Loucy (cell line): ENCODE results near the gene HMGN4.
A peak's percentile ranks its signal among the peaks of the same experiment; 100 is the strongest.

Experiments
- H2AFZ ChIP-seq: fragments of 200-600 bp; sonication (generic); 2 replicates; pipeline ENCODE4 v1.6.0; 2016; ENCODE audit warnings: antibody characterized with exemption, mild to moderate bottlenecking, low read length, moderate library complexity
- H3F3A ChIP-seq: fragments of 200-600 bp; 2 replicates; pipeline ENCODE4 v1.6.0; 2016; ENCODE audit warnings: antibody characterized with exemption, low read depth, mild to moderate bottlenecking
- H3K27me3 ChIP-seq: fragments of 200-600 bp; sonication (generic); 2 replicates; pipeline ENCODE4 v1.6.1; 2014; ENCODE audit warnings: low read length, mild to moderate bottlenecking; ENCODE audit not compliant: insufficient read depth, poor library complexity, severe bottlenecking
- H3K36me3 ChIP-seq: fragments of 200-600 bp; sonication (generic); 2 replicates; pipeline ENCODE4 v1.6.1; 2016; ENCODE audit warnings: low read length; ENCODE audit not compliant: insufficient read depth
- H3K4me1 ChIP-seq: fragments of 200-600 bp; sonication (generic); 2 replicates; pipeline ENCODE4 v1.5.1; 2014; ENCODE audit warnings: low read length, mild to moderate bottlenecking; ENCODE audit not compliant: insufficient read depth, poor library complexity, severe bottlenecking
- H3K4me2 ChIP-seq: fragments of 200-600 bp; sonication (generic); 2 replicates; pipeline ENCODE4 v1.6.0; 2014; ENCODE audit warnings: antibody characterized with exemption, low read length, low read depth, mild to moderate bottlenecking; ENCODE audit not compliant: poor library complexity, severe bottlenecking
- H3K4me3 ChIP-seq: fragments of 200-600 bp; sonication (generic); 2 replicates; pipeline ENCODE4 v1.5.1; 2014; ENCODE audit warnings: low read length, mild to moderate bottlenecking, mixed read lengths; ENCODE audit not compliant: poor library complexity, severe bottlenecking
- H3K79me2 ChIP-seq: fragments of 200-600 bp; sonication (generic); 2 replicates; pipeline ENCODE4 v1.6.1; 2014; ENCODE audit warnings: low read length; ENCODE audit not compliant: insufficient read depth
- H3K9ac ChIP-seq: fragments of 200-600 bp; sonication (generic); 2 replicates; pipeline ENCODE4 v1.6.0; 2014; ENCODE audit warnings: mild to moderate bottlenecking, low read depth, low read length, moderate library complexity; ENCODE audit not compliant: poor library complexity, severe bottlenecking
- H3K9me2 ChIP-seq: fragments of 200-600 bp; sonication (generic); replicated peaks from 2 replicates; pipeline ENCODE4 v1.6.1; 2016; ENCODE audit warnings: low read depth, low read length, mixed read lengths
- H3K9me3 ChIP-seq: fragments of 200-600 bp; sonication (generic); 2 replicates; pipeline ENCODE4 v1.6.1; 2014; ENCODE audit warnings: mild to moderate bottlenecking, antibody characterized with exemption, low read length, low read depth; ENCODE audit not compliant: insufficient read depth
- H4K20me1 ChIP-seq: fragments of 200-600 bp; sonication (generic); 2 replicates; pipeline ENCODE4 v1.6.0; 2014; ENCODE audit warnings: antibody characterized with exemption, low read length, mild to moderate bottlenecking; ENCODE audit not compliant: insufficient read depth, poor library complexity, severe bottlenecking
- CTCF ChIP-seq: fragments of 200-600 bp; sonication (generic); conservative IDR thresholded peaks from 2 replicates; pipeline ENCODE4 v1.5.1; 2014; ENCODE audit warnings: mild to moderate bottlenecking, antibody characterized with exemption, low read length
- EZH2phosphoT487 ChIP-seq: fragments of 200-600 bp; IDR thresholded peaks from 2 replicates; pipeline ENCODE4 v1.6.1; 2018; ENCODE audit warnings: antibody characterized with exemption, mild to moderate bottlenecking, moderate library complexity, borderline replicate concordance

Gene HMGN4

DNA sequence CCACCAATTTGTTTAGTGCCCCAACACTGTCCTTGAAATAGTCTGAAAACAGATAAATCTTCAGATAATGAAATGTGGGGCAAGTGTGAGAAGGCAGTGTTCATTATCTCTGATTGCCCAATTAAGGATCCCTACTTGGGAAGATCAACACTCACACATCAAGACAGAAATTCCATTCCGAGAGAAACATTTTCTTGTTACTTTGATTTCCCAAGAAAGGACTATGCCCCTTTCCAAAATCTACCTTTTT is 16.2 kb downstream of the HMGN4 start:
- no peaks in the 10 kb centered on the region for H4K20me1 ChIP-seq
- H3K9me3 ChIP-seq: no peaks in the 10 kb centered on the region
- H3K79me2 ChIP-seq: no peaks in the 10 kb centered on the region
- peak overlapping the region; percentile 84 for H2AFZ ChIP-seq
- H3K4me2 ChIP-seq: peak overlapping the region; percentile 96
- H3K9ac ChIP-seq: peak overlapping the region; percentile 88
- TF ChIP-seq CTCF: no peak
- no peak for TF ChIP-seq EZH2phosphoT487
- no peaks in the 10 kb centered on the region for H3K36me3 ChIP-seq
- peak overlapping the region; percentile 83 for H3K4me3 ChIP-seq
- H3F3A ChIP-seq: peaks cover 7% of the 10 kb centered on the region
- no peaks in the 10 kb centered on the region for H3K9me2 ChIP-seq
- peaks cover 12% of the 10 kb centered on the region for H3K4me1 ChIP-seq
- no peaks in the 10 kb centered on the region for H3K27me3 ChIP-seq

DNA sequence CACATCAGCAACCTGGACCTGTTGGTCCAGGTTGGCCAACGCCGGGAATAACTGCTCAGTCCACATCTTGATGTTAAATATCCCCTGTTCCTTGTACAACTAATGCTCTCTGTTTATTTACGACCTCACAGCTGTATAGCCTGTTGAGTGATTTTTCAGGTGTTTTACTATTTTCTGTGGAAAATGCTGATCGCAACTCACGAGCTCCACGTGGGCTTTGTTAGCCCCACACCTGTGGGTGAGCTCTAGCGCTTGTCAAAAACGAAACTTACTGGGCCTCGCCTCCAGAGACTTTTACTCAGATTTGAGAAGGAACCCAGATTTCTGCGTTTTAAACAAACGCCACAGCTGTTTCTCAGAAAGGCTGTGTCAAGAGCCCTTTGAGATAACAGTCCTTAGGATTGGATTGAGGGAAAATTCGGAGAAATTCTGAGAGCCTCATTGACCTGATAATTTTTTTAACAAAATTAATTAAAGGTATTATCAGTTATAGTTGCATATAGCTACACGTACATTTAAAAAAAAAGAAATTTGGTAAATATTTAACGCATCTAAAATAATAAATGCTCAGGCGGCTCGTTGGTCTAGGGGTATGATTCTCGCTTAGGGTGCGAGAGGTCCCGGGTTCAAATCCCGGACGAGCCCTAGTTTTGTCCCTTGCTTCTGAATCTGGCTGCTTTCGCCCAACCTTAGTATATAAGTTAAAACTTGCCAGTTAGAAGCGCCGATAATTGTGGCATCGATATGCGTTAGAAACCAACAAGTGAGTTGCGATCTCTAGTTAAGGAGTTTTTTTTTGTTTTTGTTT is 16.7 kb downstream of the HMGN4 start:
- H3K79me2 ChIP-seq: no peaks in the 10 kb centered on the region
- peaks cover 12% of the 10 kb centered on the region for H3K4me1 ChIP-seq
- H3F3A ChIP-seq: peaks cover 7% of the 10 kb centered on the region
- H3K27me3 ChIP-seq: no peaks in the 10 kb centered on the region
- peak overlapping the region; percentile 88 for H3K9ac ChIP-seq
- peak overlapping the region; percentile 83 for H3K4me3 ChIP-seq
- TF ChIP-seq CTCF: no peak
- no peak for TF ChIP-seq EZH2phosphoT487
- no peaks in the 10 kb centered on the region for H3K9me3 ChIP-seq
- H3K36me3 ChIP-seq: no peaks in the 10 kb centered on the region
- H2AFZ ChIP-seq: peak overlapping the region; percentile 84
- peak overlapping the region; percentile 96 for H3K4me2 ChIP-seq
- no peaks in the 10 kb centered on the region for H3K9me2 ChIP-seq
- no peaks in the 10 kb centered on the region for H4K20me1 ChIP-seq

DNA sequence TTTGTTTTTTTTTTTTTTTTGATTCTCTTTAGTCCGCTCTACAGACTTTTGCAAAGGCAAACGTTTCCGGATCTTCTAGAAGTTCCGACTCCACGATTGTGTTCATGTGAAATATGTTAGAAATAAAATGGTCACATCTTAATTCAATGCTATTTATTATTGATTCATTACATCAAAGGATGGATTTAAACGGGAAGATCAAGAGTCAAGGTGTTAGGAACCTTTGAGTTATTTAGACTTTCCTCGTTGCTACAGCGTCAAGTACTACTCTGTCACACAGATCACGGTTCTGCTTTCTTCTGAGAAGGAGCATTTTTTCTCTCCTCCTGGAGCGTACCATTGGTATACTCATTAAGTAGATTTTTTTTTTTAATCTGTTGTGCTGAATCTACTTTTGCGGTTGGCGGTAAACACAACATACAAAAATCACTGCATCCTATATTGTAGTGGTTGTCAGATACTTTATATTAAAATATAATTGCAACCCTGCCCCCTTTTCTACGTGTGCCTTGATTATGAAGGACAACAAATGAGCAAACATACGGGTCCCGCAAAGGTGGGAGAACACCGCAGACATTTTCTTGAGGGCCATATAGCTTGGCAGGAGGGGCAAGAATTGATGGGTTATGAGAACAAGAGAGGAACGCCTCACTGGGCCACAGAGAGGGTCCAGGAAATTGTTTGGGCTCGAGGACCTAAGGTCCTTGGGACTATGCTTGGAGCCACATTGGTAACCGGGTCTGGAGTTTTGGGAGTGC is 17.5 kb downstream of the HMGN4 start:
- Histone ChIP-seq H2AFZ (no peak overlapping the region), H4K20me1 (no peaks in the 10 kb centered on the region), H3K79me2 (no peaks in the 10 kb centered on the region), H3K4me1 (peaks cover 12% of the 10 kb centered on the region), H3K4me2 (peak overlapping the region; percentile 96), H3K36me3 (no peaks in the 10 kb centered on the region), H3K9me2 (no peaks in the 10 kb centered on the region), H3K9me3 (no peaks in the 10 kb centered on the region), H3F3A (peaks cover 7% of the 10 kb centered on the region), H3K27me3 (no peaks in the 10 kb centered on the region), H3K4me3 (no peak overlapping the region), H3K9ac (no peak overlapping the region)
- TF ChIP-seq CTCF (no peak), EZH2phosphoT487 (no peak)
